DND-41 (cell line): ENCODE measurements around the gene GRAMD2B.

Experiments used
- CTCF ChIP-seq: IDR thresholded peaks from 2 replicates; pipeline ENCODE4 v1.5.1; 2012; ENCODE audit warnings: borderline replicate concordance, low read length, moderate library complexity, mild to moderate bottlenecking; ENCODE audit not compliant: poor library complexity, severe bottlenecking; ENCODE audit errors: extremely low read depth
- EZH2 ChIP-seq: IDR thresholded peaks from 3 replicates; pipeline ENCODE4 v1.6.1; 2012; ENCODE audit warnings: borderline replicate concordance, low read depth, mild to moderate bottlenecking, moderate library complexity, low read length, inconsistent platforms; ENCODE audit not compliant: severe bottlenecking

- TF ChIP-seq EZH2: no peak
- TF ChIP-seq CTCF: no peak
These were observed 12.6 kb upstream of the GRAMD2B start for GRCh38 chr5:126410623-126411022.
